Measurements from ENCODE around the gene CDYL. TPM values are rescaled to one million over a fixed set of nuclear protein-coding genes. Genes with fewer than 3 reads are reported as not detected.

CDYL gene
- total RNA-seq, 1 donor from 2014 or later = 74.1 TPM

GRCh38 chr6:4799912-4800311 lies 23.7 kb downstream of the CDYL start:
- DNase-seq (ENCODE audit: extremely low spot score, unreplicated experiment) = no peak
- H3K27ac Mint-ChIP-seq = no peak overlapping the region
- no peaks in the 10 kb centered on the region for H3K27me3 Mint-ChIP-seq
- TF ChIP-seq CTCF (conservative IDR thresholded peaks at IDR 0.05) = no peak
- H3K9me3 Mint-ChIP-seq = peaks cover 5% of the 10 kb centered on the region
- peaks cover 10% of the 10 kb centered on the region for H3K36me3 Mint-ChIP-seq
- no peak overlapping the region for H3K4me3 Mint-ChIP-seq
- peaks cover 25% of the 10 kb centered on the region for H3K4me1 Mint-ChIP-seq (ENCODE audit: unreplicated experiment)

GRCh38 chr6:4800662-4801061 lies 24.5 kb downstream of the CDYL start:
- no peak overlapping the region for H3K27ac Mint-ChIP-seq
- no peak for DNase-seq (ENCODE audit: extremely low spot score, unreplicated experiment)
- TF ChIP-seq CTCF (conservative IDR thresholded peaks at IDR 0.05) = peak; percentile 30
- peaks cover 10% of the 10 kb centered on the region for H3K36me3 Mint-ChIP-seq
- H3K4me3 Mint-ChIP-seq = no peak overlapping the region
- peaks cover 5% of the 10 kb centered on the region for H3K9me3 Mint-ChIP-seq
- H3K4me1 Mint-ChIP-seq (ENCODE audit: unreplicated experiment) = peaks cover 32% of the 10 kb centered on the region
- no peaks in the 10 kb centered on the region for H3K27me3 Mint-ChIP-seq

- Mint-ChIP-seq H3K4me1 (ENCODE audit: unreplicated experiment) (peaks cover 39% of the 10 kb centered on the region), H3K9me3 (peaks cover 5% of the 10 kb centered on the region), H3K27me3 (no peaks in the 10 kb centered on the region), H3K36me3 (peaks cover 10% of the 10 kb centered on the region), H3K27ac (no peak overlapping the region), H3K4me3 (no peak overlapping the region)
- no peak for TF ChIP-seq CTCF (conservative IDR thresholded peaks at IDR 0.05)
- no peak for DNase-seq (ENCODE audit: extremely low spot score, unreplicated experiment)
Measured at GRCh38 chr6:4801491-4802110, 25.4 kb downstream of the CDYL start.

- H3K27me3 Mint-ChIP-seq = no peaks in the 10 kb centered on the region
- peaks cover 5% of the 10 kb centered on the region for H3K9me3 Mint-ChIP-seq
- H3K4me3 Mint-ChIP-seq = peak overlapping the region; percentile 13
- TF ChIP-seq CTCF (conservative IDR thresholded peaks at IDR 0.05) = no peak
- peaks cover 40% of the 10 kb centered on the region for H3K4me1 Mint-ChIP-seq (ENCODE audit: unreplicated experiment)
- no peak for DNase-seq (ENCODE audit: extremely low spot score, unreplicated experiment)
- peak overlapping the region; percentile 71 for H3K27ac Mint-ChIP-seq
- peaks cover 10% of the 10 kb centered on the region for H3K36me3 Mint-ChIP-seq
Measured at GRCh38 chr6:4802312-4802935, 26.2 kb downstream of the CDYL start.

GRCh38 chr6:4803343-4803744 lies 27.1 kb downstream of the CDYL start:
- H3K36me3 Mint-ChIP-seq = peaks cover 14% of the 10 kb centered on the region
- DNase-seq (ENCODE audit: extremely low spot score, unreplicated experiment) = no peak
- no peaks in the 10 kb centered on the region for H3K27me3 Mint-ChIP-seq

More at GRCh38 chr6:4803343-4803744, 27.1 kb downstream of the CDYL start:
- Mint-ChIP-seq H3K27ac (peak overlapping the region; percentile 71), H3K4me3 (peak overlapping the region; percentile 8), H3K4me1 (ENCODE audit: unreplicated experiment) (peaks cover 36% of the 10 kb centered on the region), H3K9me3 (peaks cover 4% of the 10 kb centered on the region)
- TF ChIP-seq CTCF (conservative IDR thresholded peaks at IDR 0.05) = no peak

Measured in type B pancreatic cell (in vitro differentiated cells).